Cardiac fibroblast (primary cell): Measurements from ENCODE around the gene RASGRF1.

Experiments used
- DNase-seq, 2 donors: peaks; one replicate each; pipeline versions ENCODE4 v3.0.0 to v3.0.0-alpha.2; 2010; ENCODE audit warnings: low read depth in 2 of 2
- H3K4me3 ChIP-seq, 2 donors: replicated peaks in 1 of 2; 1 replicate in 1 of 2; 2 replicates in 1 of 2; pipeline ENCODE4 v1.5.1; 2011; ENCODE audit warnings: low read depth in 2 of 2, low read length in 2 of 2, mild to moderate bottlenecking in 2 of 2, moderate library complexity in 1 of 2
- CTCF ChIP-seq: IDR thresholded peaks from one replicate; pipeline ENCODE4 v1.5.1; 2011; ENCODE audit warnings: low read depth, mild to moderate bottlenecking, low read length, inconsistent platforms

RASGRF1 gene

DNA sequence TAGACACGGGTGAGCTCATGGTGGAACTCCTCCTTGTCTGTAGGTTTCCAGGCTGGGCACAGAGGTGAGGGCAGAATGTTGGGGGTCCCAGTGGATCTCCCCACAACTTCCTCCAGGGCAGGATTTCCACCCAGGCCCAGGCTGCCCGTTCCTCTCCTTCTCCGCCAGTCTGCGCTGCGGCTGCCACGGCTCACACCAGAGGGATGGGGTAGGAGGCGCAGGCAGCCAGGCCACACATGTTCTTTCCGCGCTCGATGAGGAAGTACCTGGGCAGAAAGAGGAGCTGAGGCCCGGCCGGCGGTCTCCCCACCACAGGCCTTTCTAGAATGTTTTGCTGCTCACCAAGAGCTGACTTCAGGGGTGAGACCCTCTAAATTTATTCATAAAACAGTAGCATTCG lies 168.6 kb downstream of the RASGRF1 start:
- TF ChIP-seq CTCF: no peak
- no peak overlapping the region for H3K4me3 ChIP-seq
- no peak for DNase-seq

DNA sequence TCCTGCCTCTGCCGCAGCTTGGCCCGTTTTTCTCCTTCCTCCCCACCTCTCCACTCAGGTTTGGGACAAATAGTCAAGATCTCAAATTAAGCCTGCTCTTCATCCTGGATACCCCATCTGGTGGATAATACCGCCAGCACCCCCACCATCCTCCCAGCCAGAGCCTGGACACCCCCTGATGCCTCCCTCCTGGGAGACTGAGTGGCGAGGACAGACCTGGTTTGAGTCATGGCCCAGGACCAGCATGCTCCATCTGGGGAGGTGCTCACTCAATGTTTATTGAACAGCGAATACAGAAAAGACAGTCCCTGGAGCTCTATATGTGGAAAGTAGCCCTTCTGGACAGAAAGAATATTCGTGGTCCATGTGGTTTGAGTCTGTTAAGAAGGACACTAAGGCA lies 169.1 kb downstream of the RASGRF1 start:
- no peak overlapping the region for H3K4me3 ChIP-seq
- TF ChIP-seq CTCF: no peak
- DNase-seq: no peak

- no peak for DNase-seq
- no peak overlapping the region for H3K4me3 ChIP-seq
- no peak for TF ChIP-seq CTCF
Observed at GRCh38 chr15:78917888-78918287, 172.7 kb downstream of the RASGRF1 start.

DNA sequence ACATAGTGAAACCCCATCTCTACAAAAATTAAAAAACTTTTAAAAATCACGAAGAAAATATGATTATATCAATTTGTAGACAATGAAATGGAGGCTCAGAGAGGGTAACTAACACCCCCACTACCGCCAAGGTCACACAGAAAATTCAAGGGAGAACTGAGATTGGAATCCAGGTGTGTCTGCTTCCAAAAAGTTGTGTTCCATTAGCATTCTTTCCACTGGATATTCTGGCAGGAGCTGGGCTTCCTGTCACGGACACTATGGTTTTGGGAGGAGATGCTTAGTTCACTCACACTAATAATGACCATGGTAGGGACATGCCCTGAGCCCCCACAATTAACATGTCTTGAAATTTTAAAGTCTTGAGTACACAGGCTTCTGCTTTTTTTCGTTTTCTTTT lies 174.5 kb downstream of the RASGRF1 start:
- no peak for DNase-seq
- H3K4me3 ChIP-seq: no peak overlapping the region
- no peak for TF ChIP-seq CTCF

- DNase-seq: peak in 1 of 2 donors; percentile 43
Observed at GRCh38 chr15:78915341-78916087, 175.1 kb downstream of the RASGRF1 start.

GRCh38 chr15:78914027-78914764 lies 176.4 kb downstream of the RASGRF1 start:
- H3K4me3 ChIP-seq: no peak overlapping the region
- DNase-seq: peak in 1 of 2 donors; percentile 38
- TF ChIP-seq CTCF: peak; percentile 57

More at GRCh38 chr15:78915341-78916087, 175.1 kb downstream of the RASGRF1 start:
- H3K4me3 ChIP-seq: no peak overlapping the region
- no peak for TF ChIP-seq CTCF
